ENCODE results near the gene CES3. TPM values are rescaled to one million over a fixed set of nuclear protein-coding genes. Genes with fewer than 3 reads are reported as not detected.

CES3 gene
- total and polyA plus RNA-seq, 9 of the 15 experiments (the other 6 are each of a cell fraction or from before 2014, with no cell fraction given): 0.06 to 2.2 (median 0.68) TPM

- in situ Hi-C loops (cut with MboI) (no loop called here), intact Hi-C loops (cut with micrococcal nuclease) (no loop called here)
- Histone ChIP-seq H3K4me3 (no peak overlapping the region), H3K27me3 (ENCODE audit: control insufficient read depth in 2 of 2, insufficient read depth in 2 of 2, low read length in 2 of 2) (peaks cover 14 to 37% of the 10 kb centered on the region in 2 experiments; a peak in 4 of 5 replicates), H3K79me2 (ENCODE audit: control insufficient read depth, insufficient read depth, low read length) (no peaks in the 10 kb centered on the region), H3K27ac (ENCODE audit: extremely low read depth, low read depth, low read length) (no peak overlapping the region), H4K20me1 (replicated peaks; ENCODE audit: control insufficient read depth, insufficient read depth, low read length) (no peaks in the 10 kb centered on the region), H3K9me3 (replicated peaks; ENCODE audit: control insufficient read depth, insufficient read depth, low read depth, low read length) (no peaks in the 10 kb centered on the region), H3K4me1 (replicated peaks in 1 of 2; ENCODE audit: control insufficient read depth in 2 of 2, insufficient read depth in 2 of 2, low read length in 2 of 2) (peaks cover 0 to 7% of the 10 kb centered on the region in 2 experiments; a peak in 2 of 5 replicates), H3K36me3 (ENCODE audit: control insufficient read depth, insufficient read depth, low read length) (no peaks in the 10 kb centered on the region), H3K9ac (ENCODE audit: insufficient read depth in 1 of 2, low read depth in 2 of 2, low read length in 2 of 2) (peak overlapping the region in 1 of 2 experiments; percentile 47; a peak in 2 of 4 replicates), H3K9me1 (ENCODE audit: control insufficient read depth, insufficient read depth, low read length) (no peaks in the 10 kb centered on the region), H3K4me2 (ENCODE audit: insufficient read depth, low read length) (no peak overlapping the region), H2AFZ (ENCODE audit: low read depth, low read length) (no peak overlapping the region)
- ChIA-PET POLR2A (interaction anchor here (1.7 kb wide), 1 partner anchor 10 kb away, joined by 5 read pairs; no protein-coding TSS in a partner anchor), CTCF (ENCODE audit: low intra/inter-chr PET ratio) (no interaction called here)
- no peak for FAIRE-seq
- no peak for DNase-seq (ENCODE audit: extremely low read depth in 1 of 4, low spot score in 3 of 4)
- 11% methylated on average over 8 of the region's 8 CpGs for WGBS (ENCODE audit: insufficient coverage, low coverage, missing lambda C conversion rate)
- ATAC-seq: no peak
- no TSS peak for BruUV-seq (replicated peaks)
- TF ChIP-seq RBFOX2 (IDR thresholded peaks at IDR 0.05; ENCODE audit: low read depth, low read length): no peak
- no peak for TF ChIP-seq PHF20 (IDR thresholded peaks at IDR 0.05; ENCODE audit: partially characterized antibody)
- TF ChIP-seq JUN (IDR thresholded peaks at IDR 0.05; ENCODE audit: borderline replicate concordance, low read depth, low read length): no peak
- no peak for TF ChIP-seq JUN (CRISPR knock-in tag; IDR thresholded peaks at IDR 0.05; ENCODE audit: borderline replicate concordance)
- no peak for TF ChIP-seq HNRNPLL (IDR thresholded peaks at IDR 0.05; ENCODE audit: low read depth, low read length, poor library complexity, severe bottlenecking)
- no peak for TF ChIP-seq CLOCK (CRISPR knock-in tag; IDR thresholded peaks at IDR 0.05; ENCODE audit: borderline replicate concordance)
- no peak for TF ChIP-seq RBM15 (IDR thresholded peaks at IDR 0.05; ENCODE audit: insufficient read depth, low read length)
- TF ChIP-seq HNRNPL (IDR thresholded peaks at IDR 0.05; ENCODE audit: low read depth, low read length): no peak
- TF ChIP-seq HMG20B (CRISPR knock-in tag; IDR thresholded peaks at IDR 0.05): no peak
- TF ChIP-seq SMAD2 (IDR thresholded peaks at IDR 0.05; ENCODE audit: low read depth, low read length): no peak
- no peak for TF ChIP-seq GABPB1 (CRISPR knock-in tag; IDR thresholded peaks at IDR 0.05)
- no peak for TF ChIP-seq ZBTB43 (CRISPR knock-in tag; IDR thresholded peaks at IDR 0.05)
- TF ChIP-seq E2F1 (CRISPR knock-in tag; IDR thresholded peaks at IDR 0.05): no peak
- TF ChIP-seq TRIM25 (IDR thresholded peaks at IDR 0.05; ENCODE audit: borderline replicate concordance): no peak
- TF ChIP-seq POLR3G (IDR thresholded peaks at IDR 0.05; ENCODE audit: extremely low read depth, insufficient read length, insufficient replicate concordance): no peak
- no peak for TF ChIP-seq NUFIP1 (IDR thresholded peaks at IDR 0.05; ENCODE audit: partially characterized antibody)
Observed at GRCh38 chr16:66911801-66912200, 49.3 kb upstream of the CES3 start.

All from K562 (cell line).